GM12878 (cell line): ENCODE results near the gene MIPOL1.

Experiments
- TCF7 ChIP-seq: IDR thresholded peaks from 2 replicates; pipeline ENCODE4 v1.6.1; 2014; ENCODE audit warnings: antibody characterized with exemption, borderline replicate concordance
- YY1 ChIP-seq: IDR thresholded peaks from 2 replicates; pipeline ENCODE4 v1.6.1; 2011; ENCODE audit warnings: low read depth, mild to moderate bottlenecking, low read length
- TF ChIP-seq, protein P1 (sequence below): fragments of 450-650 bp; IDR thresholded peaks from 2 replicates; pipeline ENCODE4 v1.6.1; 2017; ENCODE audit warnings: mild to moderate bottlenecking

DNA sequence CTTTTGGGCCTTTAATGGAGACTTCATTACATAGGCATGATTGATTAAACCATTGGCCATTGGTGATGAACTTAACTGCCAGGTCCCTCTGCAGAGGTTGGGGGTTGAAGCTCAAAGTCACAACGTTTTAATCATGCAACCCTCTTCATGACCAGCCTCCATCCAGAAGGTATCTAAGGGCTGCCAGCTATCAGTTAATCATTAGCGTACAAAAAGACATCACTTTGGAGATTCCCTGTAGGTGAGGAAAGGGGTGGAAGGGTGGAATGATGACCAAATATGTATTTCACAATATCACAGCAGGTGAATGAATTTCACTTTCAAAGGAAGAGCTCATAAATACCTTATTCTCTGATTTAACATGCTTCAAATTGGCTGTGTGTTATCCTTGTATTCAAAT is 92.0 kb downstream of the MIPOL1 start:
- TF ChIP-seq, protein P1, sequence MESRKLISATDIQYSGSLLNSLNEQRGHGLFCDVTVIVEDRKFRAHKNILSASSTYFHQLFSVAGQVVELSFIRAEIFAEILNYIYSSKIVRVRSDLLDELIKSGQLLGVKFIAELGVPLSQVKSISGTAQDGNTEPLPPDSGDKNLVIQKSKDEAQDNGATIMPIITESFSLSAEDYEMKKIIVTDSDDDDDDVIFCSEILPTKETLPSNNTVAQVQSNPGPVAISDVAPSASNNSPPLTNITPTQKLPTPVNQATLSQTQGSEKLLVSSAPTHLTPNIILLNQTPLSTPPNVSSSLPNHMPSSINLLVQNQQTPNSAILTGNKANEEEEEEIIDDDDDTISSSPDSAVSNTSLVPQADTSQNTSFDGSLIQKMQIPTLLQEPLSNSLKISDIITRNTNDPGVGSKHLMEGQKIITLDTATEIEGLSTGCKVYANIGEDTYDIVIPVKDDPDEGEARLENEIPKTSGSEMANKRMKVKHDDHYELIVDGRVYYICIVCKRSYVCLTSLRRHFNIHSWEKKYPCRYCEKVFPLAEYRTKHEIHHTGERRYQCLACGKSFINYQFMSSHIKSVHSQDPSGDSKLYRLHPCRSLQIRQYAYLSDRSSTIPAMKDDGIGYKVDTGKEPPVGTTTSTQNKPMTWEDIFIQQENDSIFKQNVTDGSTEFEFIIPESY: no peak
- no peak for TF ChIP-seq TCF7
- TF ChIP-seq YY1: no peak
